Pancreas (tissue), 10 donors: ENCODE measurements around the gene ICAM2. TPM values are rescaled to one million over a fixed set of nuclear protein-coding genes. Genes with fewer than 3 reads are reported as not detected.

ENCODE experiments used
- ATAC-seq, 4 donors: fragments of 200-7000 bp; cut with Tn5 transposase; one replicate each; pipeline versions ENCODE4 v1.8.0 to v1.9.1; 2020; ENCODE audit warnings: mild to moderate bottlenecking in 4 of 4, moderate library complexity in 4 of 4
- DNase-seq, 6 donors: peaks; one replicate each; pipeline ENCODE4 v3.0.0-alpha.2; 2020
- FAIRE-seq: peaks from 2 replicates; lab custom pipeline; 2012; peaks lifted over from hg19 to GRCh38; lab: Jason Lieb, UNC
- H3K27ac ChIP-seq, 4 donors: fragments of 200-600 bp; sonication (generic); 1 replicate in 3 of 4; 2 replicates in 1 of 4; pipeline versions ENCODE4 v1.5.0 to v1.8.0; 2020
- H3K27me3 ChIP-seq, 4 donors: fragments of 200-600 bp; one replicate each; pipeline ENCODE4 v1.8.0; 2021
- H3K36me3 ChIP-seq, 3 donors: fragments of 200-600 bp; sonication (generic) in 1 of 3; one replicate each; pipeline versions ENCODE4 v1.5.0 to v1.8.0; 2020 to 2021
- H3K4me1 ChIP-seq, 3 donors: fragments of 200-600 bp; one replicate each; pipeline ENCODE4 v1.8.0; 2021
- H3K4me3 ChIP-seq, 4 donors: fragments of 200-600 bp; sonication (generic) in 2 of 4; one replicate each; pipeline versions ENCODE4 v1.5.0 to v1.8.0; 2020 to 2021
- H3K9me3 ChIP-seq, 4 donors: fragments of 200-600 bp; one replicate each; pipeline ENCODE4 v1.8.0; 2021
- CTCF ChIP-seq, 4 donors: fragments of 200-600 bp; sonication (generic) in 3 of 4; IDR thresholded peaks; one replicate each; pipeline versions ENCODE4 v1.5.0 to v1.8.0; 2021; ENCODE audit warnings: antibody characterized with exemption in 4 of 4
- WGBS, 2 donors: extraction: QIAGEN DNeasy Blood & Tissue Kit; methylation state at CpG; one replicate each; pipeline ENCODE4 v1.1.7; 2013; 5-methylcytosine and 5-hydroxymethylcytosine counted together
- intact Hi-C, 3 donors: fragments of 100-400 bp; cut with DNase I; formaldehyde crosslinking; loops; one replicate each; pipeline versions ENCODE4 v1.11.1 to v1.14.2; 2022
- polyA plus RNA-seq, 2 donors: library from polyadenylated mRNA; stranded (reverse); fragments of 200-250 nt; gene quantifications; one replicate each; pipeline ENCODE4 v1.2.3, GENCODE V29; 2013
- total RNA-seq, 6 donors: library from RNA; stranded (reverse); fragmentation: NEBNext Ultra II Directional in 4 of 6; extraction: Animal tissue kit (Norgen Biotek cat#: 25700) in 4 of 6; gene quantifications; one replicate each; pipeline versions ENCODE4 v1.2.1 to v1.2.4, GENCODE V29; 2021 to 2023
- donor health status: healthy with polysubstance abuse.
- donor health status: DM: no; HTN: no; CAD: no; lungs with moderate emphysema.
- donor health status: DM: no; HTN: no; CAD: no.
- donor health status: control.
- donor health status: control.
- donor health status: Bipolar disorder and iron deficiency.
- donor health status: DM: yes; HTN: yes; CAD: no.
- donor health status: DM: no; HTN: no; CAD: no.
- donor health status: DM: no; HTN: no; CAD: no.
- donor health status: DM: yes; HTN: yes; CAD: no.

The ICAM2 gene
- total and polyA plus RNA-seq, 8 donors, result 4.9 to 19.1 (median 7.4) TPM

- no peak for TF ChIP-seq CTCF (IDR thresholded peaks at IDR 0.05)
- Histone ChIP-seq H3K27me3 (no peaks in the 10 kb centered on the region), H3K9me3 (no peaks in the 10 kb centered on the region), H3K27ac (no peak overlapping the region), H3K36me3 (peaks cover 0 to 10% (median 3%) of the 10 kb centered on the region in 3 donors), H3K4me3 (no peak overlapping the region), H3K4me1 (peaks cover 0 to 20% (median 7%) of the 10 kb centered on the region in 3 donors)
- 89% methylated on average over 15 to 16 of the region's 16 CpGs for WGBS, 2 donors
- ATAC-seq, result no peak
- intact Hi-C loops, result loop anchor here in 1 of 3 donors (10.0 kb wide), 1 partner anchor 96 kb away; the partner anchor contains the start of gene ERN1
- no peak for FAIRE-seq
- DNase-seq, result peak in 1 of 6 donors; percentile 11
Observed at GRCh38 chr17:64038331-64039105, 18.1 kb upstream of the ICAM2 start.

DNA sequence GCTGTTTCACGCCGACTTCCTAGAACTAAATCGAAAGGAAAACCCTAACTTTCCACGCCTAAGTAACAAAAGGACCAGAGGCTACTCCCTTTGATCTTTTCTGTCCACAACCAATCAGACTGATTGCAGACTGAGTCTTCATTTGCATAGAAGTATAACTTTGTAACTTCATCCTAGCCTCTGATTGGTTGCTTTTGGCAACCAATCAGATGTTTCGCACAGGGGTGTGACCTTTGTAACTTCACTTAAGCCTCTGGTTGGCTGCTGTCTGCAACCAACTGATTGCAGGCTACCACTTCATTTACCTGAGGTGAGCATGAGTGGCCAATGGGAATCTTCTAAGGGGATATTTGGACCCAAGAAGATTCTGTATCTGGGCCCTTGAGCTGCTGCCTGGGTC, 17.4 kb upstream of the ICAM2 start:
- H3K27ac ChIP-seq, result no peak overlapping the region
- 94 to 97% methylated on average over 5 of the region's 5 CpGs for WGBS, 2 donors
- H3K36me3 ChIP-seq, result peaks cover 0 to 3% (median 0%) of the 10 kb centered on the region in 3 donors
- no peaks in the 10 kb centered on the region for H3K9me3 ChIP-seq
- no peaks in the 10 kb centered on the region for H3K27me3 ChIP-seq
- peaks cover 0 to 15% (median 7%) of the 10 kb centered on the region in 3 donors for H3K4me1 ChIP-seq
- no peak overlapping the region for H3K4me3 ChIP-seq
- TF ChIP-seq CTCF (IDR thresholded peaks at IDR 0.05), result no peak
- DNase-seq (peak in 1 of 6 donors; percentile 4), FAIRE-seq (no peak), ATAC-seq (no peak)
- intact Hi-C loops, result loop anchor here in 1 of 3 donors (10.0 kb wide), 1 partner anchor 97 kb away; the partner anchor contains the start of gene ERN1

GRCh38 chr17:64037180-64037579, 16.7 kb upstream of the ICAM2 start:
- 86 to 87% methylated on average over 6 of the region's 6 CpGs for WGBS, 2 donors
- Histone ChIP-seq H3K4me1 (peaks cover 0 to 9% (median under 1%) of the 10 kb centered on the region in 3 donors), H3K27me3 (no peaks in the 10 kb centered on the region), H3K4me3 (no peak overlapping the region), H3K27ac (no peak overlapping the region), H3K36me3 (no peaks in the 10 kb centered on the region), H3K9me3 (no peaks in the 10 kb centered on the region)
- TF ChIP-seq CTCF (IDR thresholded peaks at IDR 0.05), result no peak
- ATAC-seq (no peak), DNase-seq (no peak), FAIRE-seq (no peak)
- intact Hi-C loops, result loop anchor here in 1 of 3 donors (10.0 kb wide), 1 partner anchor 98 kb away; the partner anchor contains the start of gene ERN1

DNA sequence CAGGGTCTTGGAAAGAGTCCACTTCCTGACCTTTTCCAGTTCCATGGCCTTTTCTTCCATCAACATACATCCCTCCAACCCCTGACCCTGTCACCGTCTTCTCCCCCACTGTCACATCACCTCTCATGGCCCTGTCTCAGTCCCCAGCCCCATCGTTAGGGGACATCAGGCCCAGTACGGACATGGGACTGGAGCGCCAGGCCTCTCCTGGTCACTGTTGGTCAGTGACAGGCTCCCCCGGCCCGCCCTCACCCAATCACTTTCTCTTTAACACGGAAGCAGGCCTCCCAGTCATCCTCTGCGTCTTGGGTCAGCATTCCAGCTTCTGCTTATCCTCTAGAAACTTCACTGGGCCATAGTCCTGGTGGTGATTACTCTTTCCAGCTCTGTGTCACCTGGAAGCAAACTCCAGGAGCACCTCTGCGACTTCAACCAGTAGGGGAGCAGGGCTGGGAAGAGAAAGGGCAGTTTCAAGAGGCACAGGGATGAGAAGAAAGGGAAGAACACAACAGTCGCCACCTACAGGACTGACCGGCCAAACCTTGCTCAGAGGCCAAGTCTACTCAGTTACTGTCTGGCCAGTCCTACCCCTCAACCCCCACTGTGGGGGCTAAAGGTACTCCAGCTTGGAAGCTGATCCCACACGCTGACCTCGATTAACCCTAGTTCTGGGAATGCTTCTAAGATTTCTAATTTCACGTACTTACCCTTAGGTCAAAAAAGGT, 15.9 kb upstream of the ICAM2 start:
- no peak overlapping the region for H3K4me3 ChIP-seq
- DNase-seq (peak in 1 of 6 donors; percentile 11), ATAC-seq (no peak), FAIRE-seq (no peak)
- H3K27ac ChIP-seq, result no peak overlapping the region
- no peaks in the 10 kb centered on the region for H3K36me3 ChIP-seq
- WGBS, 2 donors, result 91 to 92% methylated on average over 14 of the region's 14 CpGs
- H3K27me3 ChIP-seq, result no peaks in the 10 kb centered on the region
- intact Hi-C loops, result loop anchor here in 1 of 3 donors (10.0 kb wide), 1 partner anchor 98 kb away; the partner anchor contains the start of gene ERN1
- TF ChIP-seq CTCF (IDR thresholded peaks at IDR 0.05), result no peak
- H3K9me3 ChIP-seq, result no peaks in the 10 kb centered on the region
- peaks cover 0 to 7% (median 0%) of the 10 kb centered on the region in 3 donors for H3K4me1 ChIP-seq
